K562 (cell line): Measurements from ENCODE around the gene DLAT. TPM values are rescaled to one million over a fixed set of nuclear protein-coding genes. Genes with fewer than 3 reads are reported as not detected.

ENCODE experiments used
- ATAC-seq: fragments of 200-7000 bp; cut with Tn5 transposase; 3 replicates; pipeline ENCODE4 v1.9.1; 2020; ENCODE audit warnings: moderate library complexity
- BruUV-seq: library from RNA; stranded (reverse); fragments of 400-500 nt; replicated peaks from 2 replicates; lab custom pipeline; 2021; lab: Mats Ljungman, UMichigan
- CTCF ChIA-PET: fragments of 300-600 bp; formaldehyde crosslinking; extraction: SDS; loops from one replicate; lab custom pipeline; 2021; ENCODE audit warnings: low intra/inter-chr PET ratio; lab: Yijun Ruan, JAX
- POLR2A ChIA-PET: fragments of 300-600, 350-650 bp; sonication (Branson Sonifier 250); formaldehyde crosslinking; extraction: SDS; loops from one replicate; lab custom pipeline; 2021; ENCODE audit warnings: antibody characterized with exemption, inconsistent platforms; lab: Yijun Ruan, JAX
- DNase-seq, 4 experiments: peaks; one replicate each; pipeline versions ENCODE4 v3.0.0 to v3.0.0-alpha.2; 2011 to 2018; ENCODE audit warnings: low spot score in 3 of 4, mixed read lengths in 3 of 4; ENCODE audit errors: extremely low read depth in 1 of 4
- FAIRE-seq: peaks from 2 replicates; lab custom pipeline; 2011; peaks lifted over from hg19 to GRCh38; lab: Jason Lieb, UNC
- H2AFZ ChIP-seq: 2 replicates; pipeline ENCODE4 v1.6.0; 2011; ENCODE audit warnings: low read depth, low read length, control low read depth, inconsistent platforms
- H3K27ac ChIP-seq: fragments of 200-600 bp; 3 replicates; pipeline ENCODE4 v1.8.0; 2011; ENCODE audit warnings: low read depth, mild to moderate bottlenecking, control low read depth, inconsistent platforms, low read length, moderate library complexity, mixed read lengths; ENCODE audit errors: extremely low read depth
- H3K27me3 ChIP-seq, 2 experiments: fragments of 300-600 bp in 1 of 2; 2 replicates in 1 of 2; 3 replicates in 1 of 2; pipeline versions ENCODE4 v1.6.0 to v1.8.0; 2011; ENCODE audit warnings: inconsistent platforms in 2 of 2, low read length in 2 of 2, mild to moderate bottlenecking in 1 of 2, mixed read lengths in 1 of 2, moderate library complexity in 1 of 2; ENCODE audit not compliant: control insufficient read depth in 2 of 2, insufficient read depth in 2 of 2
- H3K36me3 ChIP-seq: fragments of 300-600 bp; 3 replicates; pipeline ENCODE4 v1.8.0; 2011; ENCODE audit warnings: mild to moderate bottlenecking, low read length, inconsistent platforms; ENCODE audit not compliant: control insufficient read depth, insufficient read depth
- H3K4me1 ChIP-seq, 2 experiments: fragments of 200-600 bp in 1 of 2; replicated peaks in 1 of 2; 2 replicates in 1 of 2; 3 replicates in 1 of 2; pipeline versions ENCODE4 v1.5.1 to v1.8.0; 2011; ENCODE audit warnings: inconsistent platforms in 2 of 2, low read length in 2 of 2, mild to moderate bottlenecking in 1 of 2, mixed read lengths in 1 of 2, moderate library complexity in 1 of 2; ENCODE audit not compliant: control insufficient read depth in 2 of 2, insufficient read depth in 2 of 2
- H3K4me2 ChIP-seq: 2 replicates; pipeline ENCODE4 v1.6.1; 2011; ENCODE audit warnings: low read length, control low read depth, inconsistent platforms, mixed read lengths; ENCODE audit not compliant: insufficient read depth
- H3K4me3 ChIP-seq: fragments of 200-600 bp; sonication (generic), shearing (Covaris generic); 2 replicates; pipeline ENCODE4 v1.5.1; 2016; ENCODE audit warnings: control low read depth, inconsistent platforms
- H3K79me2 ChIP-seq: fragments of 200-600 bp; 3 replicates; pipeline ENCODE4 v1.8.0; 2011; ENCODE audit warnings: low read length, inconsistent platforms; ENCODE audit not compliant: control insufficient read depth, insufficient read depth
- H3K9ac ChIP-seq, 2 experiments: 2 replicates each; pipeline versions ENCODE4 v1.6.0 to v1.6.1; 2011; ENCODE audit warnings: low read depth in 2 of 2, low read length in 2 of 2, control low read depth in 1 of 2, inconsistent platforms in 1 of 2, mild to moderate bottlenecking in 1 of 2, mixed read lengths in 1 of 2; ENCODE audit not compliant: insufficient read depth in 1 of 2
- H3K9me1 ChIP-seq: one replicate; pipeline ENCODE4 v1.6.0; 2011; ENCODE audit warnings: inconsistent platforms, mild to moderate bottlenecking, low read length, moderate library complexity; ENCODE audit not compliant: control insufficient read depth, insufficient read depth
- H3K9me3 ChIP-seq: replicated peaks from 2 replicates; pipeline ENCODE4 v1.5.1; 2011; ENCODE audit warnings: low read depth, low read length, inconsistent platforms; ENCODE audit not compliant: control insufficient read depth, insufficient read depth
- H4K20me1 ChIP-seq: replicated peaks from 2 replicates; pipeline ENCODE4 v1.6.1; 2011; ENCODE audit warnings: low read length, inconsistent platforms, mixed read lengths; ENCODE audit not compliant: control insufficient read depth, insufficient read depth
- ARID4B ChIP-seq: sonication (generic); formaldehyde crosslinking; IDR thresholded peaks from 2 replicates; pipeline ENCODE4 v1.8.0; 2022; ENCODE audit warnings: mild to moderate bottlenecking, missing genetic modification reagents
- HMG20A ChIP-seq: fragments of 450-650 bp; formaldehyde crosslinking; conservative IDR thresholded peaks from 2 replicates; pipeline ENCODE4 v1.4.0; 2020; ENCODE audit warnings: mild to moderate bottlenecking, mixed read lengths
- HMGXB4 ChIP-seq: sonication (generic); formaldehyde crosslinking; IDR thresholded peaks from 2 replicates; pipeline ENCODE4 v1.8.1; 2023; ENCODE audit warnings: mild to moderate bottlenecking, missing genetic modification reagents
- MNT ChIP-seq, 2 experiments: fragments of 450-650 bp; conservative IDR thresholded peaks; 2 replicates each; pipeline ENCODE4 v1.6.1; 2017; ENCODE audit warnings: mild to moderate bottlenecking in 2 of 2, moderate library complexity in 2 of 2
- MXD1 ChIP-seq: fragments of 250-450 bp; sonication (Bioruptor Pico); IDR thresholded peaks from 2 replicates; pipeline ENCODE4 v1.8.0; 2021; ENCODE audit warnings: borderline replicate concordance, mild to moderate bottlenecking, moderate library complexity; ENCODE audit not compliant: poor library complexity, severe bottlenecking
- MYC ChIP-seq, 2 experiments: fragments of 250-450 bp in 1 of 2; sonication (Bioruptor Pico) in 1 of 2; IDR thresholded peaks; 2 replicates each; pipeline versions ENCODE4 v1.5.1 to v1.6.1; 2012 to 2021; ENCODE audit warnings: low read depth in 2 of 2, borderline replicate concordance in 1 of 2, improper control_type of control experiment in 1 of 2, low read length in 1 of 2, mild to moderate bottlenecking in 1 of 2, moderate library complexity in 1 of 2
- PATZ1 ChIP-seq: fragments of 250-450 bp; sonication (Bioruptor Pico); IDR thresholded peaks from 2 replicates; pipeline ENCODE4 v1.5.0; 2020; ENCODE audit warnings: mild to moderate bottlenecking, borderline replicate concordance
- ZNF217 ChIP-seq: sonication (generic); formaldehyde crosslinking; IDR thresholded peaks from 2 replicates; pipeline ENCODE4 v1.8.0; 2022; ENCODE audit warnings: mild to moderate bottlenecking, missing genetic modification reagents
- ZNF347 ChIP-seq: fragments of 450-650 bp; formaldehyde crosslinking; IDR thresholded peaks from 2 replicates; pipeline ENCODE4 v1.4.0; 2020; ENCODE audit warnings: low read depth, mild to moderate bottlenecking, moderate library complexity
- in situ Hi-C: fragments of 300-500 bp; cut with MboI; formaldehyde crosslinking; loops from 4 replicates; pipeline ENCODE4 v1.15.0; 2018; ENCODE audit warnings: inconsistent platforms, mixed read lengths
- intact Hi-C: fragments of 100-400 bp; cut with micrococcal nuclease; formaldehyde crosslinking; loops from 2 replicates; pipeline ENCODE4 v1.14.2; 2022
- polyA plus RNA-seq, 8 experiments: library from polyadenylated mRNA; depleted of rRNA in 4 of 8; stranded (reverse) in 5 of 8; unstranded in 3 of 8; fragments of >200 nt; fragmentation: Nextera tagmentation in 2 of 8; fragmentation: Illumina TruSeq in 1 of 8; extraction: Ambion mirVana in 2 of 8; extraction: Trizol in 1 of 8; gene quantifications; 2 replicates each; pipeline versions ENCODE4 v1.2.1 to v1.2.3, GENCODE V29; 2011 to 2014; ENCODE audit warnings: inconsistent platforms in 1 of 8, missing spikeins in 1 of 8
- total RNA-seq, 7 experiments: library from RNA; depleted of rRNA in 6 of 7; stranded (reverse); fragments of >200 nt in 6 of 7; fragmentation: Illumina TruSeq in 2 of 7; extraction: Trizol in 2 of 7; gene quantifications; 2 replicates each; pipeline versions ENCODE4 v1.2.1 to v1.2.3, GENCODE V29; 2011 to 2021; ENCODE audit warnings: low replicate concordance in 1 of 7

The DLAT gene
- total and polyA plus RNA-seq, 9 of the 15 experiments (the other 6 are each of a cell fraction or from before 2014, with no cell fraction given): 41.7 to 152 (median 105) TPM

- TF ChIP-seq ARID4B (CRISPR knock-in tag) (no peak), ZNF347 (CRISPR knock-in tag) (no peak), HMG20A (CRISPR knock-in tag) (no peak), MNT (conservative IDR thresholded peaks at IDR 0.05) (no peak)
Measured at GRCh38 chr11:112033902-112034301, 8.7 kb downstream of the DLAT start (continued).

- peaks cover 28% of the 10 kb centered on the region for H3K79me2 ChIP-seq
- H3K36me3 ChIP-seq: peaks cover 84% of the 10 kb centered on the region
- no peak overlapping the region for H2AFZ ChIP-seq
- no peak overlapping the region for H3K4me2 ChIP-seq
- intact Hi-C loops: no loop called here
- H3K4me3 ChIP-seq: no peak overlapping the region
- no peaks in the 10 kb centered on the region for H3K27me3 ChIP-seq
- no peak overlapping the region for H3K9ac ChIP-seq
- in situ Hi-C loops: no loop called here
- peaks cover 5 to 24% of the 10 kb centered on the region in 2 experiments for H3K4me1 ChIP-seq
- H4K20me1 ChIP-seq: no peaks in the 10 kb centered on the region; the same call in 1 of the 2 replicates
- CTCF ChIA-PET: no interaction called here
- BruUV-seq: no TSS peak
- no peaks in the 10 kb centered on the region for H3K9me1 ChIP-seq
- DNase-seq (no peak), ATAC-seq (no peak), FAIRE-seq (no peak)
- POLR2A ChIA-PET: interaction anchor here (0.6 to 1.3 kb wide), 2 partner anchors 12 to 15 kb away, joined by 3 to 4 read pairs; no protein-coding TSS in a partner anchor
- H3K9me3 ChIP-seq: no peaks in the 10 kb centered on the region
- no peak overlapping the region for H3K27ac ChIP-seq
- TF ChIP-seq ZNF217 (CRISPR knock-in tag) (no peak), MXD1 (CRISPR knock-in tag) (no peak), MYC (IDR thresholded peaks at IDR 0.05; ENCODE audit: low read depth, low read length) (no peak), MYC (CRISPR knock-in tag; IDR thresholded peaks at IDR 0.05; ENCODE audit: borderline replicate concordance, low read depth) (no peak), HMGXB4 (no peak), PATZ1 (CRISPR knock-in tag) (no peak)
Measured at GRCh38 chr11:112037527-112037926, 12.3 kb downstream of the DLAT start.
